Ectodermal cell (in vitro differentiated cells): Measurements from ENCODE around the gene CAMKV.
"Not testable (repeated sequence)": the region's sequence is repeated elsewhere in the genome, so short reads cannot be mapped to it uniquely, and the experiment has no call there.

Source experiments
- H3K27ac ChIP-seq: 2 replicates; pipeline ENCODE4 v1.7.0; 2013; ENCODE audit warnings: mild to moderate bottlenecking, low read depth, low read length; ENCODE audit not compliant: insufficient read depth, poor library complexity, severe bottlenecking
- H3K27me3 ChIP-seq: 2 replicates; pipeline ENCODE4 v1.7.0; 2013; ENCODE audit warnings: mild to moderate bottlenecking, low read length; ENCODE audit not compliant: insufficient read depth, control insufficient read depth, poor library complexity, severe bottlenecking
- H3K36me3 ChIP-seq: one replicate; pipeline ENCODE4 v1.7.0; 2013; ENCODE audit warnings: low read length; ENCODE audit not compliant: control insufficient read depth, insufficient read depth
- H3K4me1 ChIP-seq: one replicate; pipeline ENCODE4 v1.7.0; 2013; ENCODE audit warnings: low read length; ENCODE audit not compliant: control insufficient read depth, insufficient read depth
- H3K4me3 ChIP-seq: 2 replicates; pipeline ENCODE4 v1.7.0; 2013; ENCODE audit warnings: low read depth, low read length, control low read depth; ENCODE audit not compliant: insufficient read depth
- H3K9me3 ChIP-seq: 2 replicates; pipeline ENCODE4 v1.7.0; 2013; ENCODE audit warnings: mild to moderate bottlenecking, low read length, moderate library complexity; ENCODE audit not compliant: control insufficient read depth
- WGBS, 2 experiments: methylation state at CpG; one replicate each; pipeline ENCODE4 v1.1.7; 2013; ENCODE audit warnings: missing lambda C conversion rate in 2 of 2; 5-methylcytosine and 5-hydroxymethylcytosine counted together

CAMKV gene

DNA sequence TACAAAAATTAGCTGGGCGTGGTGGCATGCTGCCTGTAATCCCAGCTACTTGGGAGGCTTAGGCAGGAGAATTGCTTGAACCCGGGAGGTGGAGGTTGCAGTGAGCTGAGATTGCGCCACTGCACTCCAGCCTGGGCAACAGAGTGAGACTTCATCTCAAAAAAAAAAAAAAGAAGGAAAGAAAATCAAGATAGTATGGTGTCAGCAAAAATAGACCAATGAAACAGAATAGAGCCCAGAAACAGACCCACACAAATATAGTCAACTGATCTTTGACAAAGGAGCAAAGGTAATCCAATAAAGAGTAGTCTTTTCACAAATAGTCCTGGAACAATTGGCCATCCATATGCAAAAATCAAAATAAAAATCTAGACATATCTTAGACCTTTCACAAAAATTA is 46.6 kb downstream of the CAMKV start:
- WGBS, 2 experiments = 58 to 90% methylated on average over 3 of the region's 3 CpGs

GRCh38 chr3:49813497-49814174 is 56.1 kb downstream of the CAMKV start, which contains the start of gene UBA7:
UBA7 (minus strand) TSS chr3:49813953; CDS start chr3:49813787, 166 bp downstream.
- H3K27ac ChIP-seq = no peak within 1 kb of the TSS
- H3K4me3 ChIP-seq = no peak within 1 kb of the TSS
- no peaks in the 10 kb centered on the region for H3K4me1 ChIP-seq
- WGBS, 2 experiments = 91 to 93% methylated on average over 9 of the region's 9 CpGs
- no peaks in the 10 kb centered on the region for H3K9me3 ChIP-seq
- H3K27me3 ChIP-seq = no peaks in the 10 kb centered on the region
- H3K36me3 ChIP-seq = no peaks in the 10 kb centered on the region

More for the DNA sequence above, 46.6 kb downstream of the CAMKV start:
- H3K27me3 ChIP-seq, H3K9me3 ChIP-seq, H3K4me3 ChIP-seq, H3K27ac ChIP-seq, H3K4me1 ChIP-seq, H3K36me3 ChIP-seq: not testable (repeated sequence)

GRCh38 chr3:49812916-49813496 is 56.7 kb downstream of the CAMKV start:
- H3K27me3 ChIP-seq = no peaks in the 10 kb centered on the region
- no peaks in the 10 kb centered on the region for H3K36me3 ChIP-seq
- no peak overlapping the region for H3K27ac ChIP-seq
- 92 to 94% methylated on average over 9 of the region's 9 CpGs for WGBS, 2 experiments
- H3K9me3 ChIP-seq = no peaks in the 10 kb centered on the region
- no peaks in the 10 kb centered on the region for H3K4me1 ChIP-seq
- no peak overlapping the region for H3K4me3 ChIP-seq
